Esophagus muscularis mucosa (tissue), 4 donors: ENCODE data around the gene MRPL17. TPM values are rescaled to one million over a fixed set of nuclear protein-coding genes. Genes with fewer than 3 reads are reported as not detected.

ENCODE experiments used
- DNase-seq: peaks from one replicate; pipeline ENCODE4 v3.0.0-alpha.2; 2017; ENCODE audit errors: extremely low spot score
- H3K27ac ChIP-seq, 4 donors: fragments of 200-600 bp; sonication (generic); replicated peaks in 1 of 4; 1 replicate in 3 of 4; 2 replicates in 1 of 4; pipeline ENCODE4 v1.5.1; 2016 to 2019; ENCODE audit warnings: mild to moderate bottlenecking in 1 of 4
- H3K27me3 ChIP-seq, 4 donors: fragments of 200-600 bp; sonication (generic); one replicate each; pipeline versions ENCODE4 v1.5.1 to v1.6.0; 2016 to 2019
- H3K36me3 ChIP-seq, 4 donors: fragments of 200-600 bp; sonication (generic); one replicate each; pipeline ENCODE4 v1.5.1; 2016 to 2019
- H3K4me1 ChIP-seq, 4 donors: fragments of 200-600 bp; sonication (generic); one replicate each; pipeline ENCODE4 v1.5.1; 2016 to 2019
- H3K4me3 ChIP-seq, 4 donors: fragments of 200-600 bp; sonication (generic); 1 replicate in 2 of 4; 2 replicates in 2 of 4; pipeline ENCODE4 v1.5.1; 2016 to 2019; ENCODE audit warnings: mild to moderate bottlenecking in 4 of 4, moderate library complexity in 1 of 4
- H3K9me3 ChIP-seq, 4 donors: fragments of 200-600 bp; sonication (generic); 1 replicate in 3 of 4; 2 replicates in 1 of 4; pipeline ENCODE4 v1.5.1; 2016 to 2019
- CTCF ChIP-seq, 3 experiments: fragments of 200-600 bp in 2 of 3; fragments of 450-650 bp in 1 of 3; sonication (generic) in 2 of 3; IDR thresholded peaks; one replicate each; pipeline ENCODE4 v1.5.1; 2017 to 2019; ENCODE audit warnings: antibody characterized with exemption in 3 of 3, mild to moderate bottlenecking in 2 of 3, moderate library complexity in 1 of 3
- EP300 ChIP-seq: sonication (generic); formaldehyde crosslinking; IDR thresholded peaks from one replicate; pipeline ENCODE4 v1.6.1; 2017; ENCODE audit warnings: antibody characterized with exemption
- POLR2A ChIP-seq: fragments of 450-650 bp; IDR thresholded peaks from one replicate; pipeline ENCODE4 v1.6.1; 2017; ENCODE audit warnings: antibody characterized with exemption, moderate library complexity, mild to moderate bottlenecking, low read depth
- POLR2AphosphoS5 ChIP-seq, 2 donors: sonication (generic); formaldehyde crosslinking; IDR thresholded peaks; one replicate each; pipeline ENCODE4 v1.6.1; 2017; ENCODE audit warnings: antibody characterized with exemption in 2 of 2
- WGBS: methylation state at CpG from one replicate; pipeline ENCODE4 v1.1.5; 2018; 5-methylcytosine and 5-hydroxymethylcytosine counted together
- intact Hi-C: fragments of 100-400 bp; cut with DNase I; formaldehyde crosslinking; loops from one replicate; pipeline ENCODE4 v1.15.1; 2023
- total RNA-seq, 4 donors: library from RNA; depleted of rRNA; stranded (reverse); fragments of >200 nt; gene quantifications; one replicate each; pipeline versions ENCODE4 v1.1.0 to v1.2.1, GENCODE V29; 2016

The MRPL17 gene
- total RNA-seq, 4 donors from 2014 or later = 13.3 to 22.9 (median 19.4) TPM

GRCh38 chr11:6667733-6668374 lies 15.3 kb downstream of the MRPL17 start:
- 76% methylated on average over 3 of the region's 3 CpGs for WGBS

GRCh38 chr11:6666302-6667183 lies 16.6 kb downstream of the MRPL17 start:
- no peak overlapping the region for H3K27ac ChIP-seq
- no peak for DNase-seq
- H3K9me3 ChIP-seq = no peaks in the 10 kb centered on the region
- H3K27me3 ChIP-seq = no peaks in the 10 kb centered on the region
- no peaks in the 10 kb centered on the region for H3K36me3 ChIP-seq
- H3K4me3 ChIP-seq = no peak overlapping the region
- peaks cover 0 to 10% (median 0%) of the 10 kb centered on the region in 4 donors for H3K4me1 ChIP-seq
- TF ChIP-seq EP300 (no peak), POLR2A (no peak)
- intact Hi-C loops = no loop called here
- 94% methylated on average over 4 of the region's 4 CpGs for WGBS

More at GRCh38 chr11:6667733-6668374, 15.3 kb downstream of the MRPL17 start:
- H3K4me1 ChIP-seq = peaks cover 0 to 10% (median 0%) of the 10 kb centered on the region in 4 donors
- no peak overlapping the region for H3K27ac ChIP-seq
- H3K27me3 ChIP-seq = no peaks in the 10 kb centered on the region
- H3K36me3 ChIP-seq = no peaks in the 10 kb centered on the region
- H3K9me3 ChIP-seq = no peaks in the 10 kb centered on the region
- H3K4me3 ChIP-seq = no peak overlapping the region
- no peak for DNase-seq
- intact Hi-C loops = no loop called here
- TF ChIP-seq CTCF (IDR thresholded peaks at IDR 0.05) (peak; percentile 43 to 62 (median 44)), POLR2A (no peak), POLR2AphosphoS5 (IDR thresholded peaks at IDR 0.05) (no peak), EP300 (no peak)

GRCh38 chr11:6664551-6664950 lies 18.6 kb downstream of the MRPL17 start:
- H3K4me3 ChIP-seq = no peak overlapping the region
- no peaks in the 10 kb centered on the region for H3K9me3 ChIP-seq
- no peak for DNase-seq
- no peaks in the 10 kb centered on the region for H3K36me3 ChIP-seq
- WGBS = 0% methylated on average over 1 of the region's 1 CpG
- H3K4me1 ChIP-seq = peaks cover 0 to 10% (median 0%) of the 10 kb centered on the region in 4 donors
- TF ChIP-seq EP300 (no peak), POLR2AphosphoS5 (IDR thresholded peaks at IDR 0.05) (no peak), CTCF (IDR thresholded peaks at IDR 0.05) (no peak), POLR2A (no peak)
- no peaks in the 10 kb centered on the region for H3K27me3 ChIP-seq
- no peak overlapping the region for H3K27ac ChIP-seq
- intact Hi-C loops = no loop called here

GRCh38 chr11:6663794-6664469 lies 19.2 kb downstream of the MRPL17 start:
- DNase-seq = no peak
- intact Hi-C loops = no loop called here
- WGBS = 59% methylated on average over 3 of the region's 3 CpGs
- TF ChIP-seq POLR2A = no peak
- TF ChIP-seq POLR2AphosphoS5 (IDR thresholded peaks at IDR 0.05) = no peak
- TF ChIP-seq EP300 = no peak
- no peak for TF ChIP-seq CTCF (IDR thresholded peaks at IDR 0.05)
- Histone ChIP-seq H3K9me3 (no peaks in the 10 kb centered on the region), H3K36me3 (no peaks in the 10 kb centered on the region), H3K4me1 (peaks cover 0 to 10% (median 0%) of the 10 kb centered on the region in 4 donors), H3K27me3 (no peaks in the 10 kb centered on the region), H3K27ac (peak overlapping the region in 1 of 4 donors; percentile 22), H3K4me3 (no peak overlapping the region)

- TF ChIP-seq POLR2AphosphoS5 (IDR thresholded peaks at IDR 0.05) (no peak), EP300 (no peak), POLR2A (no peak), CTCF (IDR thresholded peaks at IDR 0.05) (no peak)
- H3K4me1 ChIP-seq = peaks cover 0 to 21% (median 7%) of the 10 kb centered on the region in 4 donors
- H3K36me3 ChIP-seq = no peaks in the 10 kb centered on the region
- H3K27me3 ChIP-seq = no peaks in the 10 kb centered on the region
- H3K4me3 ChIP-seq = no peak overlapping the region
- DNase-seq = no peak
- no peaks in the 10 kb centered on the region for H3K9me3 ChIP-seq
- intact Hi-C loops = no loop called here
- WGBS = 89% methylated on average over 3 of the region's 3 CpGs
- H3K27ac ChIP-seq = no peak overlapping the region
Measured at GRCh38 chr11:6660712-6661111, 22.4 kb downstream of the MRPL17 start.
